ENCODE measurements around the gene MRPS10.
"Not testable (repeated sequence)": the region's sequence is repeated elsewhere in the genome, so short reads cannot be mapped to it uniquely, and the experiment has no call there.

Gene MRPS10

GRCh38 chr6:42173101-42173500, 44.6 kb downstream of the MRPS10 start, which contains the start of gene GUCA1A:
Gene GUCA1A (plus strand): TSS chr6:42173364. CDS start chr6:42173614, 250 bp downstream.
- H3K14ac ChIP-seq (ENCODE audit: low read length in 2 of 2), result no peak within 1 kb of the TSS
- no peaks in the 10 kb centered on the region for H3K79me1 ChIP-seq (replicated peaks; ENCODE audit: low read length, poor library complexity, severe bottlenecking)
- H3K4me3 ChIP-seq (ENCODE audit: insufficient read depth in 1 of 2, low read depth in 1 of 2, low read length in 2 of 2), result no peak within 1 kb of the TSS
- no peak within 1 kb of the TSS for H2AFZ ChIP-seq (ENCODE audit: low read depth, low read length)
- H2BK120ac ChIP-seq (ENCODE audit: low read depth, low read length), result no peak within 1 kb of the TSS
- no peak within 1 kb of the TSS for H3K4ac ChIP-seq (ENCODE audit: low read depth in 1 of 2, low read length in 2 of 2)
- H3K18ac ChIP-seq (ENCODE audit: low read depth in 1 of 2, low read length in 2 of 2), result no peak within 1 kb of the TSS
- H2BK12ac ChIP-seq (ENCODE audit: low read length in 2 of 2), result no peak within 1 kb of the TSS
- no peak within 1 kb of the TSS for H4K8ac ChIP-seq (ENCODE audit: low read length)
- 83% methylated on average over 2 of the region's 2 CpGs for WGBS
- no peak for DNase-seq
- H3K27ac ChIP-seq (ENCODE audit: low read length, poor library complexity, severe bottlenecking), result no peak within 1 kb of the TSS
- H4K91ac ChIP-seq (ENCODE audit: low read length), result no peak within 1 kb of the TSS
- H3K36me3 ChIP-seq (ENCODE audit: control insufficient read depth in 1 of 2, insufficient read depth in 2 of 2, low read depth in 1 of 2, low read length in 2 of 2), result no peaks in the 10 kb centered on the region
- no peaks in the 10 kb centered on the region for H3K9me3 ChIP-seq (ENCODE audit: control insufficient read depth, low read length)
- H2AK5ac ChIP-seq (ENCODE audit: low read length, severe bottlenecking), result no peak within 1 kb of the TSS
- H2BK5ac ChIP-seq (ENCODE audit: low read depth, low read length, poor library complexity, severe bottlenecking), result no peak within 1 kb of the TSS
- no peak within 1 kb of the TSS for H3K23ac ChIP-seq (ENCODE audit: low read length in 2 of 2)
- no peaks in the 10 kb centered on the region for H3K4me1 ChIP-seq (ENCODE audit: control insufficient read depth, insufficient read depth, low read depth, low read length)
- H3K4me2 ChIP-seq (ENCODE audit: low read length, poor library complexity, severe bottlenecking), result no peak within 1 kb of the TSS
- H3K9ac ChIP-seq (ENCODE audit: low read length), result no peak within 1 kb of the TSS
- no peak within 1 kb of the TSS for H2BK15ac ChIP-seq (ENCODE audit: low read depth, poor library complexity, severe bottlenecking)
- peaks cover 0 to under 1% of the 10 kb centered on the region in 2 experiments for H3K27me3 ChIP-seq (ENCODE audit: control insufficient read depth in 1 of 2, insufficient read depth in 1 of 2, low read length in 2 of 2)

GRCh38 chr6:42171813-42172581, 45.7 kb downstream of the MRPS10 start:
- H3K4ac ChIP-seq (ENCODE audit: low read depth in 1 of 2, low read length in 2 of 2), result no peak overlapping the region
- H2BK15ac ChIP-seq (ENCODE audit: low read depth, poor library complexity, severe bottlenecking), result no peak overlapping the region
- no peak overlapping the region for H3K4me2 ChIP-seq (ENCODE audit: low read length, poor library complexity, severe bottlenecking)
- no peak overlapping the region for H4K8ac ChIP-seq (ENCODE audit: low read length)
- H3K23ac ChIP-seq (ENCODE audit: low read length in 2 of 2), result no peak overlapping the region
- no peaks in the 10 kb centered on the region for H3K9me3 ChIP-seq (ENCODE audit: control insufficient read depth, low read length)
- no peak overlapping the region for H4K91ac ChIP-seq (ENCODE audit: low read length)
- H3K14ac ChIP-seq (ENCODE audit: low read length in 2 of 2), result no peak overlapping the region
- H3K4me3 ChIP-seq (ENCODE audit: insufficient read depth in 1 of 2, low read depth in 1 of 2, low read length in 2 of 2), result no peak overlapping the region
- no peak overlapping the region for H3K18ac ChIP-seq (ENCODE audit: low read depth in 1 of 2, low read length in 2 of 2)
- H3K27ac ChIP-seq (ENCODE audit: low read length, poor library complexity, severe bottlenecking), result no peak overlapping the region
- H2AFZ ChIP-seq (ENCODE audit: low read depth, low read length), result no peak overlapping the region
- H2BK12ac ChIP-seq (ENCODE audit: low read length in 2 of 2), result no peak overlapping the region
- no peaks in the 10 kb centered on the region for H3K36me3 ChIP-seq (ENCODE audit: control insufficient read depth in 1 of 2, insufficient read depth in 2 of 2, low read depth in 1 of 2, low read length in 2 of 2)
- H3K79me1 ChIP-seq (replicated peaks; ENCODE audit: low read length, poor library complexity, severe bottlenecking), result no peaks in the 10 kb centered on the region
- H2BK120ac ChIP-seq (ENCODE audit: low read depth, low read length), result no peak overlapping the region
- H2BK5ac ChIP-seq (ENCODE audit: low read depth, low read length, poor library complexity, severe bottlenecking), result no peak overlapping the region
- no peaks in the 10 kb centered on the region for H3K27me3 ChIP-seq (ENCODE audit: control insufficient read depth in 1 of 2, insufficient read depth in 1 of 2, low read length in 2 of 2)
- H3K9ac ChIP-seq (ENCODE audit: low read length), result no peak overlapping the region
- WGBS, result 92% methylated on average over 7 of the region's 7 CpGs
- peaks cover under 1% of the 10 kb centered on the region for H3K4me1 ChIP-seq (ENCODE audit: control insufficient read depth, insufficient read depth, low read depth, low read length)
- no peak overlapping the region for H2AK5ac ChIP-seq (ENCODE audit: low read length, severe bottlenecking)
- DNase-seq, result no peak

GRCh38 chr6:42169780-42170179, 47.9 kb downstream of the MRPS10 start:
- not testable (repeated sequence) for H3K36me3 ChIP-seq (ENCODE audit: control insufficient read depth in 1 of 2, insufficient read depth in 2 of 2, low read depth in 1 of 2, low read length in 2 of 2); H3K9me3 ChIP-seq (ENCODE audit: control insufficient read depth, low read length); H3K27me3 ChIP-seq (ENCODE audit: control insufficient read depth in 1 of 2, insufficient read depth in 1 of 2, low read length in 2 of 2); H3K4ac ChIP-seq (ENCODE audit: low read depth in 1 of 2, low read length in 2 of 2); H3K27ac ChIP-seq (ENCODE audit: low read length, poor library complexity, severe bottlenecking); H3K23ac ChIP-seq (ENCODE audit: low read length in 2 of 2); H3K9ac ChIP-seq (ENCODE audit: low read length); H2BK5ac ChIP-seq (ENCODE audit: low read depth, low read length, poor library complexity, severe bottlenecking); H3K4me2 ChIP-seq (ENCODE audit: low read length, poor library complexity, severe bottlenecking); H3K18ac ChIP-seq (ENCODE audit: low read depth in 1 of 2, low read length in 2 of 2); DNase-seq; H3K4me3 ChIP-seq (ENCODE audit: insufficient read depth in 1 of 2, low read depth in 1 of 2, low read length in 2 of 2); H4K91ac ChIP-seq (ENCODE audit: low read length); H2BK120ac ChIP-seq (ENCODE audit: low read depth, low read length); H3K79me1 ChIP-seq (replicated peaks; ENCODE audit: low read length, poor library complexity, severe bottlenecking); H4K8ac ChIP-seq (ENCODE audit: low read length); H2BK12ac ChIP-seq (ENCODE audit: low read length in 2 of 2); H2AFZ ChIP-seq (ENCODE audit: low read depth, low read length); H2AK5ac ChIP-seq (ENCODE audit: low read length, severe bottlenecking); H2BK15ac ChIP-seq (ENCODE audit: low read depth, poor library complexity, severe bottlenecking); H3K4me1 ChIP-seq (ENCODE audit: control insufficient read depth, insufficient read depth, low read depth, low read length); H3K14ac ChIP-seq (ENCODE audit: low read length in 2 of 2)
- no CpG with 5 or more reads among the region's 2 CpGs for WGBS

GRCh38 chr6:42168650-42169049, 49.0 kb downstream of the MRPS10 start:
- Histone ChIP-seq H2BK12ac (ENCODE audit: low read length in 2 of 2) (no peak overlapping the region), H3K23ac (ENCODE audit: low read length in 2 of 2) (no peak overlapping the region), H2BK120ac (ENCODE audit: low read depth, low read length) (no peak overlapping the region), H3K4ac (ENCODE audit: low read depth in 1 of 2, low read length in 2 of 2) (no peak overlapping the region), H3K36me3 (ENCODE audit: control insufficient read depth in 1 of 2, insufficient read depth in 2 of 2, low read depth in 1 of 2, low read length in 2 of 2) (no peaks in the 10 kb centered on the region), H3K9ac (ENCODE audit: low read length) (no peak overlapping the region), H2AK5ac (ENCODE audit: low read length, severe bottlenecking) (no peak overlapping the region), H2AFZ (ENCODE audit: low read depth, low read length) (no peak overlapping the region), H3K9me3 (ENCODE audit: control insufficient read depth, low read length) (no peaks in the 10 kb centered on the region), H2BK15ac (ENCODE audit: low read depth, poor library complexity, severe bottlenecking) (no peak overlapping the region), H4K8ac (ENCODE audit: low read length) (no peak overlapping the region), H4K91ac (ENCODE audit: low read length) (no peak overlapping the region), H3K27me3 (ENCODE audit: control insufficient read depth in 1 of 2, insufficient read depth in 1 of 2, low read length in 2 of 2) (no peaks in the 10 kb centered on the region), H3K27ac (ENCODE audit: low read length, poor library complexity, severe bottlenecking) (no peak overlapping the region), H3K18ac (ENCODE audit: low read depth in 1 of 2, low read length in 2 of 2) (no peak overlapping the region), H3K79me1 (replicated peaks; ENCODE audit: low read length, poor library complexity, severe bottlenecking) (no peaks in the 10 kb centered on the region), H2BK5ac (ENCODE audit: low read depth, low read length, poor library complexity, severe bottlenecking) (no peak overlapping the region), H3K14ac (ENCODE audit: low read length in 2 of 2) (no peak overlapping the region), H3K4me1 (ENCODE audit: control insufficient read depth, insufficient read depth, low read depth, low read length) (peaks cover 13% of the 10 kb centered on the region), H3K4me2 (ENCODE audit: low read length, poor library complexity, severe bottlenecking) (no peak overlapping the region), H3K4me3 (ENCODE audit: insufficient read depth in 1 of 2, low read depth in 1 of 2, low read length in 2 of 2) (no peak overlapping the region)
- no peak for DNase-seq
- 93% methylated on average over 6 of the region's 6 CpGs for WGBS
